Activated T-cell treated with anti-CD3 and anti-CD28 coated beads, Interleukin-2, amount 50 U/mL, for 24 hours (primary cell): ENCODE data around the gene SLC6A13.

ENCODE experiments used
- DNase-seq: peaks from one replicate; pipeline ENCODE4 v3.0.0-alpha.2; 2020
- H3K27ac Mint-ChIP-seq: 2 replicates; pipeline ENCODE4 v1.8.0; 2020; ENCODE audit warnings: mild to moderate bottlenecking, mixed read lengths
- H3K27me3 Mint-ChIP-seq: 2 replicates; pipeline ENCODE4 v1.8.0; 2020; ENCODE audit warnings: mixed read lengths
- H3K36me3 Mint-ChIP-seq: 2 replicates; pipeline ENCODE4 v1.8.0; 2020; ENCODE audit warnings: low read depth, mixed read lengths
- H3K4me1 Mint-ChIP-seq: 2 replicates; pipeline ENCODE4 v1.8.0; 2020; ENCODE audit warnings: low read depth, mixed read lengths
- H3K4me3 Mint-ChIP-seq: 2 replicates; pipeline ENCODE4 v1.8.0; 2020; ENCODE audit warnings: mild to moderate bottlenecking, moderate library complexity, mixed read lengths
- H3K9me3 Mint-ChIP-seq: 2 replicates; pipeline ENCODE4 v1.8.0; 2020; ENCODE audit warnings: mixed read lengths

Gene SLC6A13

DNA sequence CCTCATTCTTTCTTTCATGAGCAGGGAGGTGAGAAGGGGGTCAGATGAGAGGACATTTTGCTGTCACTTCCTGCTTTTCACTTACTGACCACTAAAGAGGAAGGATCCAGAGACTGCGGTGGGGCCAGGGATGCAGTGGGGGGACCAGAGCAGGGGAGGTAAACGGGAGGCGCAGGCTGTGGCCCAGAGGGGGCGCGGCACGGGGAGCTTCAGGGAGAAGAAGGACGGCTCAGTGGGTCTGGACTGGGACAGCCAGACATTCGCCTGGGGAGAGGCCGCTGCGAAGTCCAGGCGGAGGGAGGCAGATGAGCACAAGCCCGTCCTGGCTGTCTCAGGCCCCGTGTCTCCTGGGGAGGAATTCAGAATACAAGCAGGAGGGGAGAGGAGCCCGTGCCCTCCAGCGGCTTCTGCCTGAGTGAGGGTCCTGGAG, 89.9 kb downstream of the SLC6A13 start:
- Mint-ChIP-seq H3K4me1 (peaks cover 13% of the 10 kb centered on the region), H3K9me3 (no peaks in the 10 kb centered on the region), H3K4me3 (no peak overlapping the region), H3K27ac (no peak overlapping the region), H3K36me3 (no peaks in the 10 kb centered on the region), H3K27me3 (peaks cover 11% of the 10 kb centered on the region)
- DNase-seq, result no peak

DNA sequence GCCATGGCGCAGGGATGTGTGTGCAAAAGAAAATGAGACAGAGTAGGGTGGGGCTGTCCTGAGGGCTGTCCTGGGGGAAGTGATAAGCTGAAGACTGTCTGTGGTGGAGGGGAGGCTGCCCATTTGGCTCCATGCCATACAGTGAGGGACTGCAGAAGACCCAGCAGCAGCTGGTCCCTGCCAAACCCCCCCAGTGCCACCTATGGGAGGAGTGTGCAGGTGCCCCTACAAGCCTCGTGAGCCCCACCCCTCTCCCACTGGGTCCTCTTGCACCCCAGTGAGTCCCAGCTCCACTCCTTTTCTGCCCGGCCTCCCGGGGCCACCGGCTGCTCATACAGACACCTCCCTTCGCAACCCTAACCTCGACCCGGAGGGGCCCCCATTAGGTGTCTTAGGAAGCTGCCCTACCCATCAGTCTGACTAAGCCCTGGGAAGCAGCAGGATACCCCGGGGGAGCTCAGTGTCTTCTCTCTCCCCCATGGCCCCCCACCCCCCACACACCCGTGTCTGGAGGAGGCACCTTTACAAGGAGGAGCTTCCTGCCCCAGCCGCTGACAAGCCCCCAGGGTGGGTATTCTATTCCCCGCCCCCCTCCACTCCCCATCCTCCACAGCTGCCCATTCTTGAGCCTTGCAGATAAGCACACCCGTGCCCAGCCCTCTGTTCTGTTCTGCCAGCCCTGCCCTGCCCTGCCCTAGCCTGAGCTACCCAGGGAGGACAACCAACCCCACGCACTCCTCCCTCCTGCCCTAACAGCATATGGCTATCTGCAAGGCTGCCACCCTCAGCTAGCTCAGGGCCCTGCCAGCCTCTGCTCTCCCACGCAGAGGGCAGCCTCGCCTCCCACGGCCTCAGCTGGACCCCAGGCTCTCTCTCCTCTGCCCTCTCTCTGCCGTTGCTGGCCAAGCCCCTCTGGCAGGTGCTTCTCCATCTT, 90.6 kb downstream of the SLC6A13 start:
- DNase-seq, result no peak
- peaks cover 13% of the 10 kb centered on the region for H3K4me1 Mint-ChIP-seq
- H3K9me3 Mint-ChIP-seq, result no peaks in the 10 kb centered on the region
- H3K36me3 Mint-ChIP-seq, result no peaks in the 10 kb centered on the region
- H3K27ac Mint-ChIP-seq, result no peak overlapping the region
- H3K4me3 Mint-ChIP-seq, result no peak overlapping the region
- peaks cover 11% of the 10 kb centered on the region for H3K27me3 Mint-ChIP-seq

DNA sequence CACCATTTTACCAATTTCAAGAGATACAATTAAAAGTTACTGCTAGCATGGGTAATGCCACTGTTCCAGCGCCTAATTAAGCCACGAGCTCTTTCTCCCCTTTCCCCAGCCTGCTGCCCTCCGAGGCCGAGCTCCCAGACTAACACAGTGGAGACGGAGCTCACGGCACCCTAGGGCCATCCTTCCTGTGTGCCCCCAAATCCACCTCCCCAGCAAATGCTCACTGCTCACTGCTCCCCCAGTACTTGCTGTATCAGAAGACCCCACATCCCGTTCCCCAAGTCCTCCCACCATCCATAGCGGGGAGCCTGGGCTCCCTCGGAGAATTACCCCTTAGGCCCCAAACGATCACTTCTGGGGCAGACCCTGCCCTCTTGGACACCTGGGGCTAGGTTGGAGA, 91.4 kb downstream of the SLC6A13 start:
- Mint-ChIP-seq H3K36me3 (no peaks in the 10 kb centered on the region), H3K4me1 (peaks cover 13% of the 10 kb centered on the region), H3K27me3 (peaks cover 11% of the 10 kb centered on the region)

More for the DNA sequence above, 91.4 kb downstream of the SLC6A13 start:
- Mint-ChIP-seq H3K4me3 (no peak overlapping the region), H3K27ac (no peak overlapping the region), H3K9me3 (no peaks in the 10 kb centered on the region)
- no peak for DNase-seq
